Measurements from ENCODE around the gene HOXD4. TPM values are rescaled to one million over a fixed set of nuclear protein-coding genes. Genes with fewer than 3 reads are reported as not detected.

HOXD4 gene
- total and polyA plus RNA-seq, 8 donors = 0.17 to 0.99 (median 0.68) TPM

GRCh38 chr2:176124947-176125771 lies 26.2 kb upstream of the HOXD4 start:
- no peaks in the 10 kb centered on the region for H3K36me3 ChIP-seq
- intact Hi-C loops (cut with DNase I) = loop anchor here in 1 of 2 donors (5.0 kb wide), 2 partner anchors 427 to 1022 kb away; no protein-coding TSS in a partner anchor
- H3K9me3 ChIP-seq = no peaks in the 10 kb centered on the region
- peaks cover 0 to 39% of the 10 kb centered on the region in 2 donors for H3K4me1 ChIP-seq
- H3K27me3 ChIP-seq = peaks cover 96 to 100% of the 10 kb centered on the region in 2 donors
- no peak overlapping the region for H3K27ac ChIP-seq
- DNase-seq (no peak), ATAC-seq (no peak)
- no peak for TF ChIP-seq CTCF (IDR thresholded peaks at IDR 0.05)
- no peak overlapping the region for H3K4me3 ChIP-seq

- intact Hi-C loops (cut with DNase I) = loop anchor here in 1 of 2 donors (5.0 kb wide), 2 partner anchors 427 to 1022 kb away; no protein-coding TSS in a partner anchor
- Histone ChIP-seq H3K4me1 (peaks cover 0 to 44% of the 10 kb centered on the region in 2 donors), H3K4me3 (no peak overlapping the region), H3K36me3 (no peaks in the 10 kb centered on the region), H3K9me3 (no peaks in the 10 kb centered on the region), H3K27me3 (peaks cover 96 to 100% of the 10 kb centered on the region in 2 donors), H3K27ac (no peak overlapping the region)
- no peak for TF ChIP-seq CTCF (IDR thresholded peaks at IDR 0.05)
- DNase-seq (no peak), ATAC-seq (no peak)
Observed at GRCh38 chr2:176125772-176126054, 25.6 kb upstream of the HOXD4 start.

GRCh38 chr2:176126929-176127773 lies 24.2 kb upstream of the HOXD4 start:
- DNase-seq (peak in 2 of 4 donors; percentile 52 to 79), ATAC-seq (peak; percentile 51)
- no peaks in the 10 kb centered on the region for H3K36me3 ChIP-seq
- no peak overlapping the region for H3K4me3 ChIP-seq
- TF ChIP-seq CTCF (IDR thresholded peaks at IDR 0.05) = peak; percentile 68 to 86
- H3K9me3 ChIP-seq = no peaks in the 10 kb centered on the region
- peaks cover 96 to 100% of the 10 kb centered on the region in 2 donors for H3K27me3 ChIP-seq
- intact Hi-C loops (cut with DNase I) = loop anchor here in 1 of 2 donors (5.0 kb wide), 2 partner anchors 425 to 1020 kb away; no protein-coding TSS in a partner anchor
- no peak overlapping the region for H3K27ac ChIP-seq
- peaks cover 0 to 47% of the 10 kb centered on the region in 2 donors for H3K4me1 ChIP-seq

GRCh38 chr2:176127774-176128072 lies 23.6 kb upstream of the HOXD4 start:
- intact Hi-C loops (cut with DNase I) = loop anchor here in 1 of 2 donors (5.0 kb wide), 2 partner anchors 425 to 1020 kb away; no protein-coding TSS in a partner anchor
- H3K27ac ChIP-seq = no peak overlapping the region

More at GRCh38 chr2:176127774-176128072, 23.6 kb upstream of the HOXD4 start:
- DNase-seq = no peak
- Histone ChIP-seq H3K36me3 (no peaks in the 10 kb centered on the region), H3K27me3 (peaks cover 96 to 100% of the 10 kb centered on the region in 2 donors), H3K4me3 (no peak overlapping the region), H3K4me1 (peaks cover 0 to 47% of the 10 kb centered on the region in 2 donors), H3K9me3 (no peaks in the 10 kb centered on the region)
- TF ChIP-seq CTCF (IDR thresholded peaks at IDR 0.05) = no peak
- ATAC-seq = no peak
